ENCODE results near the gene SCTR.
"Not testable (repeated sequence)": the region's sequence is repeated elsewhere in the genome, so short reads cannot be mapped to it uniquely, and the experiment has no call there.

SCTR gene

DNA sequence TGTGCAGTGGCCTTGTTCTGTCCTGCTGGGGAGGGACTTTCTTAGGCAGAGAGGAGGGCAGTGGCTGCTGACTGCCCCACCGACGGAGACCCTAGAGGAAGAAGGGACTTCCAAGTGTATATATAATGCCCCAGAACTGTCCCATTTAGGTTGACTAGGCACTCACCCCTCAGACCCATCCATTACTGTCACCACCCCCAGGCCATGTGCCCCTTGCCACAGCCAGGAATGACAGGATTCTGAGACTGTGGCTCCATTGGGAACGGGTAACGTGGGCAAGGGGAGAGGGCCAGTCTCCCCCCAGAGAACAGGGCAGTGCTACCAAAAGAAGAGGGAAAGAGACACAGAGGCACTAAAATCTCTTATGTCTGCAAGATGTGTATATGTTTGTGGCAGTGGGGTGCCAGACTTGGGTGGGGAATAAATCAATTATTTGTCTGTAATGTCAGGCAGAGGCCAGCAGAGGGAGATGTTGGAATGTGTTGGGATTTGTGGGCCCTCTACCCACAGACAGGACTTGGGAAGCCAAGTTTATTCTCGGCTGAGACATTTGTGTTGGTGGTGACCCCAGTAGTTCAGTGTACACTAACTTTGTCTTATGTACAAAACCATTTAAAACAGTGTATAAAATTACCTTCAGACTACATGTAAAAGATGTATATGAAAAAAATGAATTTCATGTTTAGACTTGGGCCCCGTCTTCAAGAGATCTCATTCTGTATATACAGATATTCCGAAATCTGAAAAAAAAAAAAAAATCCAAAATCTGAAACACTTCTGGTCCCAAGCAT lies 116.7 kb downstream of the SCTR start:
- Mint-ChIP-seq H3K4me3 (no peak overlapping the region), H3K4me1 (peaks cover 24% of the 10 kb centered on the region), H3K36me3 (ENCODE audit: low read depth) (peaks cover 4% of the 10 kb centered on the region), H3K9me3 (peaks cover 18% of the 10 kb centered on the region), H3K27me3 (ENCODE audit: low read depth, poor library complexity) (peaks cover 13% of the 10 kb centered on the region), H3K27ac (no peak overlapping the region)
- peak; percentile 82 for TF ChIP-seq CTCF (IDR thresholded peaks at IDR 0.05)
- peak; percentile 55 for DNase-seq

DNA sequence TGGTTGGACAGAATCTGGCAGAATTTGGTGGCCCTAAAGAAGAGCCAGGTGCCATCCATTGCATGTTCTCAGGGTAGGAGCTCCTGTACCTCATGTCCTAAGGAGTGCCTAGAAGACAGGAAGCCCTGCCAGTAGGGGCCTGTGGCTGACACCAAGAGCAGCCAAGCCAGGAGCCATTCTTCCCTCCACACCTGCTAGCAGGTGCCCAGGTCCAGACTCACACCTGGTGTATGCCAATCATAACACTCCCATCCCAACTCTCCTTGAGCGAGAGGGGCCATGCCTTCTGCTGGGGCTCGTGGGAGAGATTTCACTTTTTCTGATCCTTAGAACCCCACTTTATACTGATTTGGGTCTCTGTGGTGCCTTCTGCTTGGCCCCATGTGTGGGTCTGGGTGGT lies 119.1 kb downstream of the SCTR start:
- Mint-ChIP-seq H3K4me1 (peaks cover 26% of the 10 kb centered on the region), H3K9me3 (peaks cover 5% of the 10 kb centered on the region), H3K36me3 (ENCODE audit: low read depth) (no peaks in the 10 kb centered on the region), H3K27me3 (ENCODE audit: low read depth, poor library complexity) (peaks cover 11% of the 10 kb centered on the region), H3K4me3 (no peak overlapping the region), H3K27ac (no peak overlapping the region)
- DNase-seq: no peak
- TF ChIP-seq CTCF (IDR thresholded peaks at IDR 0.05): no peak

DNA sequence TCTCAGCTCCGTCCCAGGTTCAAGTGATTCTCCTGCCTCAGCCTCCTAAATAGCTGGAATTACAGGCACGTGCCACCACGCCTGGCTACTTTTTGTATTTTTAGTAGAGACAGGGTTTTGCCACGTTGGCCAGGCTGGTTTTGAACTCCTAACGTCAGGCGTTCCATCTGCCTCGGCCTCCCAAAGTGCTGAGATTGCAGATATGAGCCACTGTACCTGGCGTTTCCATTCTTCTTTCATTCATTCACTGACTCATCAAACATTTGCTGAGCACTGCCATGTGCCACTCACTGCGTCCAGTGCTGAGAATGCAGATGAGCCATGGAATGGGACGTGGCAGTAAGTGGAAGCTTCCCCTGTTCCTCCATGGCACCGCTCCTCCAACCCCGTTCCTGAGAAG lies 120.7 kb downstream of the SCTR start:
- H3K4me1 Mint-ChIP-seq: peaks cover 26% of the 10 kb centered on the region
- not testable (repeated sequence) for H3K27ac Mint-ChIP-seq

GRCh38 chr2:119402645-119403560 lies 121.4 kb downstream of the SCTR start:
- peaks cover 4% of the 10 kb centered on the region for H3K9me3 Mint-ChIP-seq
- no peak overlapping the region for H3K4me3 Mint-ChIP-seq
- peaks cover 20% of the 10 kb centered on the region for H3K4me1 Mint-ChIP-seq
- H3K27me3 Mint-ChIP-seq (ENCODE audit: low read depth, poor library complexity): peaks cover 23% of the 10 kb centered on the region
- no peaks in the 10 kb centered on the region for H3K36me3 Mint-ChIP-seq (ENCODE audit: low read depth)
- H3K27ac Mint-ChIP-seq: peak overlapping the region; percentile 47
- DNase-seq: no peak
- no peak for TF ChIP-seq CTCF (IDR thresholded peaks at IDR 0.05)

More for the DNA sequence above, 120.7 kb downstream of the SCTR start:
- H3K9me3 Mint-ChIP-seq; H3K4me3 Mint-ChIP-seq; H3K36me3 Mint-ChIP-seq (ENCODE audit: low read depth); DNase-seq: not testable (repeated sequence)
- peaks cover 22% of the 10 kb centered on the region for H3K27me3 Mint-ChIP-seq (ENCODE audit: low read depth, poor library complexity)

DNA sequence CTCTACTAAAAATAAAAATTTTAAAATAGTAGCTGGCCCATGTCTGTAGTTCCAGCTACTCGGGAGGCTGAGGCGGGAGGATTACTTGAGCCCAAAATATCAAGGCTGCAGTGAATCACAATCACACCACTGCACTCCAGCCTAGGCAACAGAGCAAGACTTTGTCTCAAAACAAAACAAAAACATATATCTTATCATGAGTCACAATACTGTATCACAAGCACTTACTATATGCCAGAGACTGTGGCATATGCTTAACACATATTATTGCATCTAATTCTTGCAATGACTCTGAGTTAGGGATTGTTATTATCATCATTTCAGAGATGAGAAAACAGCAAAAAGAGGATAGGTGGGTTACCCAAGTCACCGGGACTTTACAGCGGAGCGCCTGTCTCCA lies 122.2 kb downstream of the SCTR start:
- DNase-seq: no peak
- peaks cover 23% of the 10 kb centered on the region for H3K27me3 Mint-ChIP-seq (ENCODE audit: low read depth, poor library complexity)
- no peaks in the 10 kb centered on the region for H3K36me3 Mint-ChIP-seq (ENCODE audit: low read depth)
- no peak overlapping the region for H3K4me3 Mint-ChIP-seq
- TF ChIP-seq CTCF (IDR thresholded peaks at IDR 0.05): no peak
- H3K9me3 Mint-ChIP-seq: peaks cover 4% of the 10 kb centered on the region
- H3K4me1 Mint-ChIP-seq: peaks cover 15% of the 10 kb centered on the region
- no peak overlapping the region for H3K27ac Mint-ChIP-seq

DNA sequence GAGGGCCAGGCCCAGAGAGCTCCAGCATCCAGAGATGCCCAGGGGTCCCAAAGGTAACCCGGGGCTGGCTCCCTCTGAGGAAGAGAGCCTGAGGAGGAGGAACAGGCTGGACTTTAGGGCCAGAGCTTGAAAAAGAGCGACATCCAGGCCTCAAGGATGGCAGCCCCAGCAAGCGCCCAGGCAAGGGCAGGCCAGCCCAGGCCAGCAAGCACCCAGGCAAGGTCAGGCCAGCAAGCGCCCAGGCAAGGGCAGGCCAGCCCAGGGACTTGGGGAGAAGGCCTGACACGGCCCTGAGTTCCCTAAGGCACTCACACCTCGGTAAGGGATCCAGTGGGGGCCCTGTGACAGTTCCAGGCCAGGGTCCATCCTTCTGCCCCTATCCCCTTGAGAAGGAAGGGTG lies 127.1 kb downstream of the SCTR start:
- DNase-seq: no peak
- H3K27ac Mint-ChIP-seq: no peak overlapping the region
- no peaks in the 10 kb centered on the region for H3K4me1 Mint-ChIP-seq
- H3K27me3 Mint-ChIP-seq (ENCODE audit: low read depth, poor library complexity): peaks cover 26% of the 10 kb centered on the region
- H3K36me3 Mint-ChIP-seq (ENCODE audit: low read depth): no peaks in the 10 kb centered on the region
- no peak overlapping the region for H3K4me3 Mint-ChIP-seq
- TF ChIP-seq CTCF (IDR thresholded peaks at IDR 0.05): no peak
- H3K9me3 Mint-ChIP-seq: peaks cover 4% of the 10 kb centered on the region
